Endothelial cell of umbilical vein (primary cell): ENCODE results near the gene ANXA4. TPM values are rescaled to one million over a fixed set of nuclear protein-coding genes. Genes with fewer than 3 reads are reported as not detected.
"Not testable (repeated sequence)": the region's sequence is repeated elsewhere in the genome, so short reads cannot be mapped to it uniquely, and the experiment has no call there.

Experiments used
- BruUV-seq: library from RNA; stranded (reverse); fragments of 400-500 nt; replicated peaks from 2 replicates; lab custom pipeline; 2021; lab: Mats Ljungman, UMichigan
- CTCF ChIA-PET: fragments of 300-600, 350-600 bp; sonication (Branson Sonifier 250); formaldehyde crosslinking; loops from one replicate; lab custom pipeline; 2021; ENCODE audit warnings: antibody characterized with exemption, inconsistent platforms; lab: Charles Lee
- POLR2A ChIA-PET: fragments of 300-600, 350-600 bp; sonication (Branson Sonifier 250); formaldehyde crosslinking; loops from one replicate; lab custom pipeline; 2021; ENCODE audit warnings: antibody characterized with exemption, inconsistent platforms; lab: Charles Lee
- DNase-seq: peaks from one replicate; pipeline ENCODE4 v3.0.0-alpha.2; 2011; ENCODE audit warnings: low read depth, low spot score
- FAIRE-seq: peaks from 2 replicates; lab custom pipeline; 2011; peaks lifted over from hg19 to GRCh38; lab: Jason Lieb, UNC
- H2AFZ ChIP-seq: 2 replicates; pipeline ENCODE4 v1.6.0; 2012; ENCODE audit warnings: low read depth, low read length, control low read depth, inconsistent platforms
- H3K27ac ChIP-seq: 2 replicates; pipeline ENCODE4 v1.5.1; 2011; ENCODE audit warnings: low read depth, mild to moderate bottlenecking, control low read depth, low read length, moderate library complexity; ENCODE audit not compliant: insufficient read depth
- H3K27me3 ChIP-seq, 2 experiments: 2 replicates each; pipeline versions ENCODE4 v1.6.0 to v1.6.1; 2011; ENCODE audit warnings: low read length in 2 of 2, mixed read lengths in 1 of 2; ENCODE audit not compliant: control insufficient read depth in 2 of 2, insufficient read depth in 2 of 2
- H3K36me3 ChIP-seq, 2 experiments: 2 replicates in 1 of 2; 3 replicates in 1 of 2; pipeline ENCODE4 v1.5.1; 2011; ENCODE audit warnings: low read length in 2 of 2, mild to moderate bottlenecking in 1 of 2, moderate library complexity in 1 of 2; ENCODE audit not compliant: control insufficient read depth in 2 of 2, insufficient read depth in 2 of 2; ENCODE audit errors: extremely low read depth in 1 of 2
- H3K4me1 ChIP-seq: 3 replicates; pipeline ENCODE4 v1.5.1; 2011; ENCODE audit warnings: mild to moderate bottlenecking, low read length; ENCODE audit not compliant: control insufficient read depth, insufficient read depth; ENCODE audit errors: extremely low read depth
- H3K4me2 ChIP-seq: 2 replicates; pipeline ENCODE4 v1.6.1; 2011; ENCODE audit warnings: low read length, control low read depth, mixed read lengths; ENCODE audit not compliant: insufficient read depth
- H3K4me3 ChIP-seq, 3 experiments: fragments of 200-600 bp in 1 of 3; sonication (generic), shearing (Covaris generic) in 1 of 3; replicated peaks in 1 of 3; 2 replicates each; pipeline ENCODE4 v1.5.1; 2011 to 2016; ENCODE audit warnings: control low read depth in 3 of 3, low read length in 3 of 3, mild to moderate bottlenecking in 2 of 3, inconsistent platforms in 1 of 3, low read depth in 1 of 3, moderate library complexity in 1 of 3; ENCODE audit not compliant: insufficient read depth in 1 of 3
- H3K79me2 ChIP-seq: 2 replicates; pipeline ENCODE4 v1.6.0; 2012; ENCODE audit warnings: low read length, inconsistent platforms; ENCODE audit not compliant: control insufficient read depth, insufficient read depth
- H3K9ac ChIP-seq: replicated peaks from 2 replicates; pipeline ENCODE3; 2011; ENCODE audit warnings: low read length, control low read depth; ENCODE audit not compliant: insufficient read depth; ENCODE audit errors: extremely low read depth
- H3K9me1 ChIP-seq: replicated peaks from 3 replicates; pipeline ENCODE4 v1.6.0; 2011; ENCODE audit warnings: mild to moderate bottlenecking, low read length; ENCODE audit not compliant: control insufficient read depth, insufficient read depth; ENCODE audit errors: extremely low read depth
- H3K9me3 ChIP-seq: replicated peaks from 2 replicates; pipeline ENCODE4 v1.5.1; 2012; ENCODE audit warnings: low read length, inconsistent platforms; ENCODE audit not compliant: control insufficient read depth, insufficient read depth
- H4K20me1 ChIP-seq: replicated peaks from 2 replicates; pipeline ENCODE3; 2011; ENCODE audit warnings: mild to moderate bottlenecking, low read length; ENCODE audit not compliant: control insufficient read depth, insufficient read depth; ENCODE audit errors: extremely low read depth
- CTCF ChIP-seq, 2 donors: IDR thresholded peaks; 1 replicate in 1 of 2; 2 replicates in 1 of 2; pipeline ENCODE4 v1.5.1; 2011; ENCODE audit warnings: low read length in 2 of 2, mild to moderate bottlenecking in 2 of 2, moderate library complexity in 2 of 2, control low read depth in 1 of 2, inconsistent platforms in 1 of 2, low read depth in 1 of 2; ENCODE audit not compliant: insufficient read depth in 1 of 2; ENCODE audit errors: extremely low read depth in 1 of 2
- EZH2 ChIP-seq: IDR thresholded peaks from 2 replicates; pipeline ENCODE4 v1.6.1; 2012; ENCODE audit warnings: borderline replicate concordance, low read depth, mild to moderate bottlenecking, moderate library complexity, low read length, inconsistent platforms; ENCODE audit not compliant: severe bottlenecking
- FOS ChIP-seq: IDR thresholded peaks from 2 replicates; pipeline ENCODE4 v1.6.1; 2011; ENCODE audit warnings: mild to moderate bottlenecking, low read length, moderate library complexity, borderline replicate concordance; ENCODE audit not compliant: insufficient read depth
- GATA2 ChIP-seq: IDR thresholded peaks from 2 replicates; pipeline ENCODE4 v1.7.0; 2011; ENCODE audit warnings: low read depth, mild to moderate bottlenecking, moderate library complexity, mixed read lengths, low read length; ENCODE audit not compliant: insufficient read length, insufficient read depth
- JUN ChIP-seq: IDR thresholded peaks from 2 replicates; pipeline ENCODE4 v1.6.1; 2011; ENCODE audit warnings: borderline replicate concordance, low read depth; ENCODE audit not compliant: insufficient read length, insufficient read depth
- MYC ChIP-seq: IDR thresholded peaks from one replicate; pipeline ENCODE4 v1.6.1; 2011; ENCODE audit warnings: mild to moderate bottlenecking, low read depth, low read length
- POLR2A ChIP-seq: IDR thresholded peaks from 2 replicates; pipeline ENCODE4 v1.6.1; 2012; ENCODE audit warnings: low read depth, mild to moderate bottlenecking, control low read depth, low read length
- POLR2AphosphoS5 ChIP-seq: IDR thresholded peaks from 2 replicates; pipeline ENCODE4 v1.6.1; 2012; ENCODE audit warnings: low read depth, mild to moderate bottlenecking, control low read depth, low read length, moderate library complexity; ENCODE audit not compliant: insufficient read depth
- dilution Hi-C: fragments of 300-500 bp; cut with MboI; formaldehyde crosslinking; loops from one replicate; pipeline ENCODE4 v1.15.0; 2019; ENCODE audit warnings: low sequenced_read_pairs; ENCODE audit not compliant: extremely low pct_ligation_motif_present
- intact Hi-C: fragments of 100-400 bp; cut with micrococcal nuclease; formaldehyde crosslinking; loops from one replicate; pipeline ENCODE4 v1.10.0; 2022
- polyA plus RNA-seq, 4 experiments: library from polyadenylated mRNA; depleted of rRNA in 3 of 4; stranded (reverse) in 3 of 4; unstranded in 1 of 4; fragments of >200 nt; gene quantifications; 2 replicates each; pipeline versions ENCODE4 v1.2.1 to v1.2.3, GENCODE V29; 2011 to 2012; ENCODE audit warnings: missing spikeins in 1 of 4
- total RNA-seq: library from RNA; stranded (reverse); gene quantifications from 2 replicates; pipeline ENCODE4 v1.2.3, GENCODE V29; 2021
- TF ChIP-seq, protein P1 (sequence below): IDR thresholded peaks from 2 replicates; pipeline ENCODE4 v1.6.1; 2011; ENCODE audit not compliant: insufficient read depth, insufficient read length

The ANXA4 gene
- total and polyA plus RNA-seq, 2 donors (not counting 3 experiments of a cell fraction or from before 2014, with no cell fraction given), result 29.4 to 79.6 TPM

- intact Hi-C loops (no loop called here), dilution Hi-C loops (no loop called here)
- no peaks in the 10 kb centered on the region for H3K79me2 ChIP-seq
- no peak overlapping the region for H3K4me3 ChIP-seq
- H3K4me1 ChIP-seq, result no peaks in the 10 kb centered on the region
- no TSS peak for BruUV-seq
- POLR2A ChIA-PET, result interaction anchor here (0.6 kb wide), 1 partner anchor 22 kb away, joined by 3 read pairs; no protein-coding TSS in a partner anchor
- H3K27me3 ChIP-seq, result no peaks in the 10 kb centered on the region
- TF ChIP-seq EZH2 (no peak), FOS (no peak), JUN (no peak), CTCF (IDR thresholded peaks at IDR 0.05; ENCODE audit: extremely low read depth in 1 of 2, insufficient read depth in 1 of 2, low read depth in 1 of 2, low read length in 2 of 2) (no peak), GATA2 (no peak), POLR2A (no peak), MYC (no peak), POLR2AphosphoS5 (no peak)
- TF ChIP-seq, protein P1, sequence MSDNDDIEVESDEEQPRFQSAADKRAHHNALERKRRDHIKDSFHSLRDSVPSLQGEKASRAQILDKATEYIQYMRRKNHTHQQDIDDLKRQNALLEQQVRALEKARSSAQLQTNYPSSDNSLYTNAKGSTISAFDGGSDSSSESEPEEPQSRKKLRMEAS, result no peak
- CTCF ChIA-PET, result interaction anchor here (0.6 to 3.6 kb wide), 5 partner anchors 19 to 303 kb away, joined by 3 to 21 read pairs (median 5); no protein-coding TSS in a partner anchor
- no peak overlapping the region for H3K27ac ChIP-seq
- no peaks in the 10 kb centered on the region for H4K20me1 ChIP-seq
- H3K9me3 ChIP-seq, result no peaks in the 10 kb centered on the region
- DNase-seq (no peak), FAIRE-seq (no peak)
- no peak overlapping the region for H3K9ac ChIP-seq
- H2AFZ ChIP-seq, result no peak overlapping the region
- H3K9me1 ChIP-seq, result no peaks in the 10 kb centered on the region
- H3K36me3 ChIP-seq, result peaks cover 0 to 2% of the 10 kb centered on the region in 2 experiments
- no peak overlapping the region for H3K4me2 ChIP-seq
Observed at GRCh38 chr2:69762513-69763494, 20.9 kb downstream of the ANXA4 start.

DNA sequence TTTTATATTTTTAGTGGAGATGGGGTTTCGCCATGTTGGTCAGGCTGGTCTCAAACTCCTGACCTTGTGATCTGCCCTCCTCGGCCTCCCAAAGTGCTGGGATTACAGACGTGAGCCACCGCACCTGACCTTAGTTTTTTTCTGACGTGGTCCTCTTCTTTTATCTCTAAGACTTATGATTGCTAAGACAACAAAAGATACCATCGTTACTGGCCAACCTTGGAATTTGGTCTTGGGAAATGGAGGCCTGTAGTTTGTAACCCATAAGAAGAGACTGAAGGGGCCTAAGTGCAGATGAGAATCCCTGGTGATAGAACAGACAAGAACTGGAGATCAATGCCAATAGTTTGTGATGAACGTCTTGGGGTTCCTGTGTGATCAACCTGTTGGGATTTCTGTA lies 21.9 kb downstream of the ANXA4 start:
- not testable (repeated sequence) for FAIRE-seq

More for the DNA sequence above, 21.9 kb downstream of the ANXA4 start:
- H3K9ac ChIP-seq, H3K9me1 ChIP-seq, H3K27me3 ChIP-seq, H3K79me2 ChIP-seq, H3K4me1 ChIP-seq, dilution Hi-C loops, H3K27ac ChIP-seq, H3K36me3 ChIP-seq, DNase-seq, H4K20me1 ChIP-seq, H3K4me3 ChIP-seq, intact Hi-C loops, H3K9me3 ChIP-seq, POLR2A ChIA-PET, H2AFZ ChIP-seq, H3K4me2 ChIP-seq, BruUV-seq: not testable (repeated sequence)
- CTCF ChIA-PET, result interaction anchor here (0.6 to 3.6 kb wide), 4 partner anchors 18 to 302 kb away, joined by 4 to 21 read pairs (median 6); no protein-coding TSS in a partner anchor
